H1 (cell line): Measurements from ENCODE around the gene METRNL. TPM values are rescaled to one million over a fixed set of nuclear protein-coding genes. Genes with fewer than 3 reads are reported as not detected.

Experiments
- CTCF ChIA-PET: fragments of 300-600 bp; sonication (Branson Sonifier 250); formaldehyde crosslinking; loops from one replicate; lab custom pipeline; 2021; ENCODE audit not compliant: partially characterized antibody; lab: Charles Lee
- POLR2A ChIA-PET: fragments of 300-600 bp; sonication (Branson Sonifier 250); formaldehyde crosslinking; loops from one replicate; lab custom pipeline; 2021; ENCODE audit warnings: inconsistent platforms; ENCODE audit not compliant: partially characterized antibody; lab: Charles Lee
- DNase-seq, 2 experiments: peaks; one replicate each; pipeline versions ENCODE4 v3.0.0 to v3.0.0-alpha.2; 2010 to 2022; ENCODE audit warnings: low spot score in 2 of 2, low read depth in 1 of 2, mixed read lengths in 1 of 2
- FAIRE-seq: peaks from 2 replicates; lab custom pipeline; 2011; peaks lifted over from hg19 to GRCh38; lab: Jason Lieb, UNC
- H2AFZ ChIP-seq: 2 replicates; pipeline ENCODE4 v1.8.1; 2012; ENCODE audit warnings: low read length, inconsistent platforms
- H2AK5ac ChIP-seq: 2 replicates; pipeline ENCODE4 v1.6.1; 2013; ENCODE audit warnings: low read depth, low read length
- H2BK120ac ChIP-seq: replicated peaks from 2 replicates; pipeline ENCODE3; 2013; ENCODE audit warnings: low read depth, low read length, inconsistent platforms
- H2BK12ac ChIP-seq: 2 replicates; pipeline ENCODE4 v1.6.1; 2013; ENCODE audit warnings: low read depth, low read length
- H2BK15ac ChIP-seq: 2 replicates; pipeline ENCODE4 v1.6.1; 2013; ENCODE audit warnings: low read length
- H2BK20ac ChIP-seq: 2 replicates; pipeline ENCODE4 v1.6.1; 2013; ENCODE audit warnings: low read length
- H2BK5ac ChIP-seq: 2 replicates; pipeline ENCODE4 v1.6.1; 2013; ENCODE audit warnings: low read depth, low read length
- H3K14ac ChIP-seq: 2 replicates; pipeline ENCODE4 v1.6.1; 2013; ENCODE audit warnings: inconsistent platforms; ENCODE audit not compliant: insufficient read length
- H3K18ac ChIP-seq: 2 replicates; pipeline ENCODE4 v1.6.1; 2013; ENCODE audit warnings: low read length; ENCODE audit errors: extremely low read depth
- H3K23ac ChIP-seq: 2 replicates; pipeline ENCODE4 v1.6.1; 2013; ENCODE audit warnings: inconsistent platforms; ENCODE audit not compliant: insufficient read length
- H3K23me2 ChIP-seq: 2 replicates; pipeline ENCODE4 v1.6.1; 2013; ENCODE audit warnings: low read depth, low read length
- H3K27ac ChIP-seq: 2 replicates; pipeline ENCODE4 v1.6.1; 2011; ENCODE audit warnings: low read depth, low read length, inconsistent platforms
- H3K27me3 ChIP-seq, 4 experiments: replicated peaks in 1 of 4; 1 replicate in 1 of 4; 2 replicates in 3 of 4; pipeline versions ENCODE4 v1.6.1 to v1.8.1; 2011 to 2013; ENCODE audit warnings: low read length in 3 of 4, mild to moderate bottlenecking in 3 of 4, inconsistent platforms in 2 of 4, mixed read lengths in 2 of 4, moderate library complexity in 1 of 4; ENCODE audit not compliant: control insufficient read depth in 3 of 4, insufficient read depth in 3 of 4; ENCODE audit errors: extremely low read depth in 1 of 4
- H3K36me3 ChIP-seq, 4 experiments: 2 replicates each; pipeline versions ENCODE4 v1.6.1 to v1.8.1; 2011 to 2013; ENCODE audit warnings: mild to moderate bottlenecking in 4 of 4, low read length in 3 of 4, moderate library complexity in 2 of 4, control low read depth in 1 of 4, inconsistent platforms in 1 of 4; ENCODE audit not compliant: insufficient read depth in 4 of 4, control insufficient read depth in 2 of 4
- H3K4ac ChIP-seq: replicated peaks from 2 replicates; pipeline ENCODE3; 2013; ENCODE audit warnings: low read length, low read depth, mixed read lengths, inconsistent platforms; ENCODE audit not compliant: insufficient read length
- H3K4me1 ChIP-seq, 4 experiments: replicated peaks in 1 of 4; 1 replicate in 1 of 4; 2 replicates in 3 of 4; pipeline versions ENCODE4 v1.6.1 to v1.8.1; 2011 to 2013; ENCODE audit warnings: low read length in 3 of 4, inconsistent platforms in 2 of 4, mixed read lengths in 1 of 4; ENCODE audit not compliant: insufficient read depth in 4 of 4, control insufficient read depth in 3 of 4
- H3K4me2 ChIP-seq, 2 experiments: 2 replicates each; pipeline versions ENCODE4 v1.6.1 to v1.8.1; 2011 to 2013; ENCODE audit warnings: low read depth in 2 of 2, low read length in 2 of 2, control low read depth in 1 of 2, inconsistent platforms in 1 of 2, mild to moderate bottlenecking in 1 of 2; ENCODE audit not compliant: insufficient read depth in 1 of 2
- H3K4me3 ChIP-seq, 4 experiments: fragments of 200-600, 300-600 bp in 1 of 4; sonication (generic), shearing (Covaris generic), sonication (Bioruptor Twin) in 1 of 4; 2 replicates each; pipeline versions ENCODE4 v1.5.1 to v1.8.1; 2011 to 2016; ENCODE audit warnings: low read length in 4 of 4, low read depth in 3 of 4, control low read depth in 2 of 4, inconsistent platforms in 2 of 4, mild to moderate bottlenecking in 2 of 4, mixed read lengths in 1 of 4, moderate library complexity in 1 of 4; ENCODE audit not compliant: insufficient read depth in 2 of 4; ENCODE audit errors: extremely low read depth in 1 of 4
- H3K56ac ChIP-seq: replicated peaks from 2 replicates; pipeline ENCODE3; 2013; ENCODE audit warnings: low read depth, mild to moderate bottlenecking, mixed read lengths, low read length, inconsistent platforms; ENCODE audit not compliant: insufficient read length
- H3K79me1 ChIP-seq: 2 replicates; pipeline ENCODE4 v1.6.1; 2013; ENCODE audit warnings: low read depth, low read length, control low read depth
- H3K79me2 ChIP-seq, 2 experiments: 2 replicates each; pipeline versions ENCODE4 v1.6.1 to v1.8.1; 2012 to 2013; ENCODE audit warnings: low read length in 2 of 2, mild to moderate bottlenecking in 2 of 2, inconsistent platforms in 1 of 2; ENCODE audit not compliant: insufficient read depth in 2 of 2, control insufficient read depth in 1 of 2
- H3K9ac ChIP-seq, 4 experiments: replicated peaks in 1 of 4; 1 replicate in 1 of 4; 2 replicates in 3 of 4; pipeline versions ENCODE4 v1.6.1 to v1.8.1; 2011 to 2013; ENCODE audit warnings: low read depth in 3 of 4, low read length in 3 of 4, control low read depth in 2 of 4, mild to moderate bottlenecking in 2 of 4, moderate library complexity in 2 of 4, inconsistent platforms in 1 of 4; ENCODE audit errors: extremely low read depth in 1 of 4
- H3K9me3 ChIP-seq, 2 experiments: 2 replicates each; pipeline versions ENCODE4 v1.6.1 to v1.8.1; 2012 to 2013; ENCODE audit warnings: mild to moderate bottlenecking in 2 of 2, moderate library complexity in 2 of 2, control low read depth in 1 of 2, inconsistent platforms in 1 of 2, low read depth in 1 of 2, low read length in 1 of 2, mixed read lengths in 1 of 2; ENCODE audit not compliant: insufficient read depth in 2 of 2
- H4K20me1 ChIP-seq, 2 experiments: replicated peaks in 1 of 2; 2 replicates each; pipeline versions ENCODE3 to v1.8.1; 2011 to 2013; ENCODE audit warnings: inconsistent platforms in 2 of 2, low read length in 2 of 2, mild to moderate bottlenecking in 1 of 2; ENCODE audit not compliant: insufficient read depth in 2 of 2, control insufficient read depth in 1 of 2
- H4K5ac ChIP-seq: 2 replicates; pipeline ENCODE4 v1.6.1; 2013; ENCODE audit warnings: low read length, low read depth, mixed read lengths, inconsistent platforms; ENCODE audit not compliant: insufficient read length
- H4K8ac ChIP-seq: 2 replicates; pipeline ENCODE4 v1.8.0; 2013; ENCODE audit warnings: mild to moderate bottlenecking, moderate library complexity, low read length, inconsistent platforms; ENCODE audit not compliant: insufficient read depth; ENCODE audit errors: extremely low read depth
- H4K91ac ChIP-seq: replicated peaks from 2 replicates; pipeline ENCODE3; 2013; ENCODE audit warnings: low read length, mixed read lengths, inconsistent platforms; ENCODE audit not compliant: insufficient read length
- BACH1 ChIP-seq: IDR thresholded peaks from 2 replicates; pipeline ENCODE4 v1.6.1; 2012; ENCODE audit warnings: low read length, improper control_type of control experiment
- CEBPB ChIP-seq: IDR thresholded peaks from 2 replicates; pipeline ENCODE4 v1.6.1; 2012; ENCODE audit warnings: low read depth, low read length
- CREB1 ChIP-seq: IDR thresholded peaks from 2 replicates; pipeline ENCODE4 v1.6.1; 2012; ENCODE audit warnings: inconsistent platforms
- EP300 ChIP-seq, 2 experiments: IDR thresholded peaks; 1 replicate in 1 of 2; 2 replicates in 1 of 2; pipeline ENCODE4 v1.6.1; 2011 to 2012; ENCODE audit warnings: low read depth in 2 of 2, low read length in 2 of 2, mild to moderate bottlenecking in 2 of 2, borderline replicate concordance in 1 of 2, inconsistent platforms in 1 of 2, moderate library complexity in 1 of 2
- FOSL1 ChIP-seq: IDR thresholded peaks from 2 replicates; pipeline ENCODE4 v1.6.1; 2011; ENCODE audit warnings: mild to moderate bottlenecking, low read depth, low read length, moderate library complexity; ENCODE audit not compliant: insufficient read depth
- GTF2F1 ChIP-seq: IDR thresholded peaks from 2 replicates; pipeline ENCODE4 v1.6.1; 2012; ENCODE audit warnings: low read depth, low read length, improper control_type of control experiment, borderline replicate concordance
- PHF8 ChIP-seq: fragments of 200-600 bp; sonication (generic); conservative IDR thresholded peaks from 2 replicates; pipeline ENCODE4 v1.7.1; 2012; ENCODE audit warnings: low read depth, mild to moderate bottlenecking, inconsistent platforms, low read length, moderate library complexity
- RBBP5 ChIP-seq: IDR thresholded peaks from 2 replicates; pipeline ENCODE4 v1.7.1; 2012; ENCODE audit warnings: low read depth, mild to moderate bottlenecking, inconsistent platforms, low read length, moderate library complexity, borderline replicate concordance
- RFX5 ChIP-seq: IDR thresholded peaks from 2 replicates; pipeline ENCODE4 v1.6.1; 2011; ENCODE audit warnings: low read depth, low read length, improper control_type of control experiment, borderline replicate concordance
- SIN3A ChIP-seq, 2 experiments: IDR thresholded peaks in 1 of 2; conservative IDR thresholded peaks in 1 of 2; 2 replicates each; pipeline ENCODE4 v1.6.1; 2011 to 2012; ENCODE audit warnings: low read length in 2 of 2, improper control_type of control experiment in 1 of 2, low read depth in 1 of 2, mild to moderate bottlenecking in 1 of 2
- SP2 ChIP-seq: IDR thresholded peaks from 2 replicates; pipeline ENCODE4 v1.6.1; 2012; ENCODE audit warnings: mild to moderate bottlenecking, low read length, inconsistent platforms
- YY1 ChIP-seq: IDR thresholded peaks from 2 replicates; pipeline ENCODE4 v1.6.1; 2011; ENCODE audit warnings: low read depth, mild to moderate bottlenecking, low read length
- WGBS, 2 experiments: shearing (Covaris generic) in 1 of 2; methylation state at CpG; one replicate each; pipeline versions ENCODE4 v1.1.6 to v1.1.7; 2013 to 2015; ENCODE audit warnings: low lambda C conversion rate in 2 of 2, mixed read lengths in 2 of 2, inconsistent platforms in 1 of 2, low coverage in 1 of 2, missing lambda C conversion rate in 1 of 2; ENCODE audit not compliant: insufficient replicate concordance in 2 of 2, insufficient coverage in 1 of 2, insufficient read length in 1 of 2; ENCODE audit errors: extremely low coverage in 1 of 2, missing lambda C conversion rate in 1 of 2; 5-methylcytosine and 5-hydroxymethylcytosine counted together
- polyA plus RNA-seq, 7 experiments: library from polyadenylated mRNA; depleted of rRNA in 3 of 7; stranded (reverse) in 5 of 7; unstranded in 2 of 7; fragments of >200 nt in 5 of 7; fragments of 200-250 nt in 2 of 7; gene quantifications; 1 replicate in 5 of 7; 2 replicates in 1 of 7; 4 replicates in 1 of 7; pipeline versions ENCODE4 v1.2.1 to v1.2.3, GENCODE V29; 2011 to 2013; ENCODE audit warnings: missing spikeins in 2 of 7, mixed read lengths in 2 of 7
- total RNA-seq: library from RNA; stranded (reverse); fragmentation: NEBNext Ultra II Directional; extraction: Animal tissue kit (Norgen Biotek cat#: 25700); gene quantifications from 2 replicates; pipeline ENCODE4 v1.2.1, GENCODE V29; 2021

The METRNL gene
- total and polyA plus RNA-seq, 2 of the 8 experiments (the other 6 are each of a cell fraction or from before 2014, with no cell fraction given), result 13.9 to 14.2 TPM

DNA sequence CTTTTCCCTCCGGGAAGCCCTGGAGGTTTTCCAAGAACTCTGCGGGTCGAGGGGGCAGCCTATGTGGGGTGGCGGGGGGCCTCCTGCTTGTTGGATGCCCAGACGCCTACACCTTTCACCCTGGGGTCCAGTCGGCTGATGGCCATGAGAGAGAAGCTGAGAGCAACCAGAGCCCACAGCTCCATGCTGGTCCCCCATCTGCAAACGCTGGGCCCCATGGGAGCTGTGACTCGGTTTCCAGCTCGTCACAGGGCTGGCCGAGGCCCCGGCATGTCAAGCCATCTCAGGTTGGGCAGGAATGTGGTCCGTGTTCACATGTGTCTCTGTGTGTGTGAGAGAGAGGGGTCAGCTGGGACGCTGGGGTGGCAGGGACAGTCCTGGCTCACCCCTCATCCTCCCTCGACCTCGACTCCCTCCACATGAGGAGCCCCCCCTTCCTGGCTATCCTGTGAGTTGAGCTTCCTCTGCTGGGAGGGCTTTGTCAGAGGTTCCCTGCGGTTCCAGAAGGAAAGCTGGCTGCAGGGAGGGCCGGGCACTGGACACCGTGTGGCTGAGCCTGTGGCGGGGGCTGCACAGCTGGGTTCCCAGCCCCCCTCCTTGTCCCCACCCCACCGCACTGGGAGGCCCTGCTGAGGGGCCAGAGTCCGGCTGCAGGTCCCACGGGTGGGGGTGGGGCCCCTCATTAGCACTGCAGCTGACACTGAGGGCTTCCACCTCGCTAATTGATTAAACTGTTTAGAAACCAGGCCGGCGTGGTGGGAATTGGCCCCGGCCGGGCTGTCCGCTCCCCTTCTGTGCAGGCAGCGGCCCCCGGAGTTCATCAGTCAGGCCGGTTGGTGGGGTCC is 19.1 kb downstream of the METRNL start:
- Histone ChIP-seq H3K27me3 (no peaks in the 10 kb centered on the region), H2AK5ac (no peak overlapping the region), H3K56ac (no peak overlapping the region), H4K5ac (no peak overlapping the region), H3K79me1 (no peaks in the 10 kb centered on the region), H3K9me3 (peaks cover 0 to 6% of the 10 kb centered on the region in 2 experiments; a peak in 1 of 4 replicates), H3K18ac (no peak overlapping the region; the same call in 1 of the 2 replicates), H4K20me1 (peaks cover 0 to 2% of the 10 kb centered on the region in 2 experiments), H2BK15ac (no peak overlapping the region), H3K4ac (no peak overlapping the region), H2AFZ (no peak overlapping the region), H3K36me3 (peaks cover 3 to 18% (median 6%) of the 10 kb centered on the region in 4 experiments; a peak in 4 of 8 replicates), H4K91ac (peak overlapping the region; percentile 54), H3K79me2 (no peaks in the 10 kb centered on the region), H3K23me2 (no peaks in the 10 kb centered on the region), H2BK12ac (no peak overlapping the region), H3K23ac (no peak overlapping the region), H3K27ac (no peak overlapping the region; the same call in 1 of the 2 replicates), H3K4me1 (peaks cover 0 to 28% (median 6%) of the 10 kb centered on the region in 4 experiments; a peak in 4 of 7 replicates), H2BK5ac (no peak overlapping the region), H3K4me2 (no peak overlapping the region), H3K9ac (no peak overlapping the region), H3K4me3 (no peak overlapping the region), H2BK20ac (no peak overlapping the region), H2BK120ac (no peak overlapping the region), H3K14ac (peak overlapping the region; percentile 49), H4K8ac (peak overlapping the region; percentile 89)
- ChIA-PET CTCF (interaction anchor here (0.7 to 2.6 kb wide), 4 partner anchors 12 to 323 kb away, joined by 3 to 8 read pairs (median 3); no protein-coding TSS in a partner anchor), POLR2A (interaction anchor here (1.0 to 1.8 kb wide), 3 partner anchors 14 to 20 kb away, joined by 3 to 7 read pairs (median 3); no protein-coding TSS in a partner anchor)
- FAIRE-seq (no peak), DNase-seq (no peak)
- 81% methylated on average over 28 of the region's 31 CpGs; no CpG with 5 or more reads in 1 of the 2 experiments for WGBS, 2 experiments
- no peak for TF ChIP-seq YY1
- no peak for TF ChIP-seq EP300 (IDR thresholded peaks at IDR 0.05; ENCODE audit: borderline replicate concordance in 1 of 2, low read depth in 2 of 2, low read length in 2 of 2)
- no peak for TF ChIP-seq RBBP5
- TF ChIP-seq FOSL1, result no peak
- no peak for TF ChIP-seq GTF2F1
- TF ChIP-seq SP2, result no peak
- no peak for TF ChIP-seq BACH1
- no peak for TF ChIP-seq SIN3A (conservative IDR thresholded peaks at IDR 0.05 in 1 of 2, IDR thresholded peaks at IDR 0.05 in 1 of 2; ENCODE audit: low read depth in 1 of 2, low read length in 2 of 2)
- TF ChIP-seq RFX5, result no peak
- no peak for TF ChIP-seq CEBPB
- TF ChIP-seq PHF8, result no peak
- TF ChIP-seq CREB1, result no peak
